GM21381 (cell line): Measurements from ENCODE around the gene METRNL.
"Not testable (repeated sequence)": the region's sequence is repeated elsewhere in the genome, so short reads cannot be mapped to it uniquely, and the experiment has no call there.

Experiments
- ATAC-seq: cut with Tn5 transposase; IDR thresholded peaks from one replicate; pipeline ENCODE4 v1.9.1; 2021; ENCODE audit warnings: mild to moderate bottlenecking, moderate library complexity; ENCODE audit not compliant: unreplicated experiment

The METRNL gene

DNA sequence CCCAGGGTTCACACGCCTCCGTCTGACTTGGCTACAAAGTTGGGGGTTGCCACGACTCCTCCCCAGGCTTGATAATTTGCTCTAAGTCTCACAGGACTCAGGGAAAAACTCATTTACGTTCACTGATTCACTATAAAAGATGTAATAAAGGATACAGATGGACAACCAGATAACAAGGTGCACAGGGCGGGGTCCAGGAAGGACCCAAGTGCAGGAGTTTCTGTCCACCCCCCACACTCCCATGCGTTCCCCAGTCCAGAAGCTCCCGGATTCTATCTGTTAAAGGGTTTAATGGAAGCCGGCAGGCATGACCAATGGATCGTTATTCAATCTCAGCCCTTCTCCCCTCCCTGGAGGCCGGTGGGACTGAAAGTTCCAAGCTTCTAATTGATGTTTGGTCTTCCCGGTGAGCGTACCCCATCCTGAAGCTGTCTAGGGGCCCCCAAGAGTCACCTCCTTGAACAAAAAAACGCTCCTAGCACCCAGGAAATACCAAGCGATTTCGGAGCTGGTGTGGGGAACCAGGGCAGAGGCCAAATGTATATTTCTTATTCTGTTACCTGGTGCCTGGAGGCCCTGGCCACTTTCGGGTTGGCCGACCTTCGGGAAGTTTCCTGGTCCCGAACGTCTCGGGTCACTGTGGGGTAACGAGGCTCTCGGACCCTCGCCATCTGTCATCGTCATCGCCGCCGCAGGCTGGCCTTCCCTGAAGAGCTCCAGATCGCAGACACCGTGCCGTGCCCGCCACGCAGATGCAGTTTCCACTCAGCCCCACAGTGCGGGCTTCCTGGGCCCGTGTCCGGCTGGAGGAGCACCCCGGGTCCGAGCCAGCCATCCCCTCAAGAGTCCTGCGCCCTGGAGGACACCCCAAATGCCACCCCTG lies 13.5 kb upstream of the METRNL start:
- no peak for ATAC-seq

DNA sequence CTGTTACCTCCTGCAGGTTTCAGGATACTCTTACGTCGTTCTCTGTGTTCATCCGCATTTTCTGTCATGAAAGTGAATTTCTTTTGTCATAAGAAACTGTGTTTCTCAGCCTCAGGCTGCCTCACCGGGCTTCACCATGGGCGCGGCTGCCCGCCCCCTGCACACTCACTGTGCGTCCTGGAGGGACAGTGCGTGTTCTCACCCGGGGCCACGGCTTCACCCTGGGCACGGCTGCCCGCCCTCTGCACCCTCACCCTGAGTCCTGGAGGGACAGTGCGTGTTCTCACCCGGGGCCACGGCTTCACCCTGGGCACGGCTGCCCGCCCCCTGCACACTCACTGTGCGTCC lies 12.9 kb upstream of the METRNL start:
- not testable (repeated sequence) for ATAC-seq

DNA sequence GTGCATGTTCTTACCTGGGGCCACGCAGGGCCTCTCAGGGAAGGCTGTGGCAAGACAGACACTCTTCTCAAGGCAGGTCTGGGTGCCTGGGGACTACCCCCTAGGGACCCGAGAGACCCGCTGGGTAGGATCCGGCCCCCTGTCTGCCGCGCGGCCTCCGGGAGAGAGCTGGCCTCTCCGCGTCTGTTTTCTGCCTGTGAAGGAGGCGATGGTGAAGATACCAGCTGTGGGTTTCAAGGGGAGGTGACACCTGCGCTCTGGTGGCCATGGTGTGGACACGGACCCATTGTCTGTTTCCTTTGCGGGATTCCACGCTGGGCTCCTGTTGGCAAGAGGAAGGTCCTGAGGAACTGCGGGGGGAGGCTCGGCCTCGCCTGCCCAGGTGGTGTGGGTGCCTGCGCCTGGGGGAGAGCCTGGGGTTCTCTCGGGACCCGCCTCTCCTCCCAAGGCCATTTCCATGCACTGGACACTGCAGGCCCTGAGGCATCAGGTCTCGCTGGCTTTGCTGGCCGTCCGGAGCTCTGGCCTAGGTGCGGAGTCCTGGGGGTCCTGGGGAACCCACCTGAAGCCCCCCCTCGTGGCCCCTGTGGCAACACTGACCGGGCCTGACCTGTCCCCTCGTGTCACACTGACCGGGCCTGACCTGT lies 12.2 kb upstream of the METRNL start:
- no peak for ATAC-seq

DNA sequence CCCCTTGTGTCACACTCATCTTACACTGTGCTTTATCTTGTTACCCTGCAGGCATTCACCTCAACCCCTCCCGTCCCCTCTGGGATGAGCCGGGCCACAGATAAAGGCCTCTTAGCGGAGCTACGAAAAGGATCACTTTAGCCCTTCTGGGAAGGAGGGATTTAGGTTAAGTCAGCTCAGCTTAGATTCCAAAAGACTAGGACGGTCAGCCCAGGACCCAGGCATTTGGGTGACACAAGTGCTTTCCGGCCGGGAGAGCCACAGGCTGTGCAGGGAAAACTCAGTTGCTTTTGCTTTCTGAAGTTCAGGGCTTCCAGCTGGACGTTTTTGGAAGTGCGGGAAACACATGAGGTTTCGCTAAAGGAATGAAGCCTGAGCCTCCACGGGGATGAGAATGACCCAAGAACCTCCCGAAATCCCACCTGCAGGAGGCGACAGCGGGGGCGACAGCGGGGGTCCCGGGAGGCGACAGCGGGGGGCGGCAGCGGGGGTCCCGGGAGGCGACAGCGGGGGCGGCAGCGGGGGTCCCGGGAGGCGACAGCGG lies 11.6 kb upstream of the METRNL start:
- no peak for ATAC-seq

DNA sequence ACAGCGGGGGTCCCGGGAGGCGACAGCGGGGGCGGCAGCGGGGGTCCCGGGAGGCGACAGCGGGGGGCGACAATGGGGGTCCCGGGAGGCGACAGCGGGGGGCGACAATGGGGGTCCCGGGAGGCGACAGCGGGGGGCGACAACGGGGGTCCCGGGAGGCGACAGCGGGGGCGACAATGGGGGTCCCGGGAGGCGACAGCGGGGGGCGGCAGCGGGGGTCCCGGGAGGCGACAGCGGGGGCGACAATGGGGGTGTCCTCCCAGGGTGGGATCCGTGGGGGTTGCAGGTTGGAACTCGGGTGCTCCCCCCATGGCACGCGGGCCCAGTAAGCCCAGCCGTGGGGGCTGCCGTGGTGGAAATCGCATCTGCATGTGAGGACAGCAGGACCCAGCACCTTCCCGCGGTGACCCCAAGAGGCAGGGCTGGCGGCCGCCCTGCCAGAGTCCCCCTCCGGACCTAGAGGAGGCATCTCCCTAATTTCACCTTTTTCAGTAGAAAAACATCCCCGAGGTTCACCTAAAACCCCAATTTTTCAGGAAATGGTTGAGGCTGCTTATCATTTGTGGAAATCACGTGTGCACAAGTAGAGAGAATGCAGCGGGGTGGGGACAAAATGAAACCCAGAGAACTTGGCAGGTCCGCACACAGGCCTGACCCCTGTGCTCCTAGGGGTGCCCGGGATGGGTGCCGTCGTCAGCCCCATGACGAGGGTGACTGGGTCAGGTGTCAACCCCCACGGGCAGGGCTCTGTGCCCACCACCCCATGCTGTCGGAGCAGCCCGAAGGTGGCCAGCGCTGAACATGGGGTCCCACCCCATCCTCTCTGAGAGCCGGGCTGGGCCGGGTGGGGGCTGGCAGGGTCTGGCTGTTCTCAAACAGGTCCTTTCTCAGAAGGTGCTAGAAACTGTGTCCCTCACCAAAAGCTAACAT lies 10.5 kb upstream of the METRNL start:
- ATAC-seq: no peak

DNA sequence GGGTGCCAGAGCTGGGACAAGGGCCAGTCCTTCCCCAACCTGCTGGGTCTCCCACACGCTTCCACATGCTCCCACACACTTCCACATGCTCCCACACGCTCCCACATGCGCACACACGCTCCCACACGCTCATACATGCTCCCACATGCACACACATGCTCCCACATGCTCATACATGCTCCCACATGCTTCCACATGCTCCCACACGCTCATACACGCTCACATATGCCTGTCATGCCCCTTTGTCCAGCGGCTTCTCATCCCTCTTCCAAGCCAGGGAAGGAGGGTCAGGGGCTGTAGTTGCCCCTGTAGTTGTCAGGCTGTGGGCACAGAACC lies 9.9 kb upstream of the METRNL start:
- ATAC-seq: no peak

DNA sequence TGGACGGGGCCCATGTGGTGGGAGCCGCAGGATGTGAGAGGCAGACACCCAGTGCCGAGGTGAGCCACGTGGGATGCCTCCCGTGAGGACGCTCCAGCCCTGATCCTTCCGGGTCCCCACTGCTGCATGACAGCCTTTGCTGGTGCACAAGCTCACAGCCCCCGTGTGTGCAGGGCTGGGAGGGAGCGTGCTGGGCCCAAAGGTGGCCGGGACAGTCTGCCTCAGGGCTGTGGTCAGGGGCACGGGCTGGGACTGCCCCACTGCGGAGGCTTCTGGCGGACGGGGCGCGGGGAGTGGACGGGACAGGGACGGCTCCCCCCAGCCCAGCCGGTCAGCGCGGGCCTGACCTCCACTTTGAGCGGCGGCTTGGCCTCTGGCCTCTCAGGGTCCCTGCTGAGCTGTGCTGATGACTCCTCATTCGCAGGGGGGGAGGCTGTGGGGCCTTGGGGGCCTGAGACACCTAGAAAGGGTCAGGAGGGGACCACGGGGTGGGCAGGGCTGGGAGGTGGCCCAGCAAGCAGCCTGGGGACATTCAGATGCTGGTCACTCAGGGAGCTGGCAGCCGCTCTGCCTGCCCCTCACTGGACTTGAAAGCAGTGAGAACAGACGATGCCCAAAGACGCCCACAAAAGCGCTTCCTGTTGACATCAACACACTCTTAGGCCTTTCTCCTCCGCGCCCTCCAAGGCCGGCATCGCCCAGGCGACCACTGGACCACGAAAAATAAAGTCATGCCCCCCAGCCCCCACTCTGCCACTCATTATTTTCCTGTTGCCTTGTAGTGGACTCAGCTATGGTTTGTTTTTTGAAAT lies 9.3 kb upstream of the METRNL start:
- no peak for ATAC-seq

DNA sequence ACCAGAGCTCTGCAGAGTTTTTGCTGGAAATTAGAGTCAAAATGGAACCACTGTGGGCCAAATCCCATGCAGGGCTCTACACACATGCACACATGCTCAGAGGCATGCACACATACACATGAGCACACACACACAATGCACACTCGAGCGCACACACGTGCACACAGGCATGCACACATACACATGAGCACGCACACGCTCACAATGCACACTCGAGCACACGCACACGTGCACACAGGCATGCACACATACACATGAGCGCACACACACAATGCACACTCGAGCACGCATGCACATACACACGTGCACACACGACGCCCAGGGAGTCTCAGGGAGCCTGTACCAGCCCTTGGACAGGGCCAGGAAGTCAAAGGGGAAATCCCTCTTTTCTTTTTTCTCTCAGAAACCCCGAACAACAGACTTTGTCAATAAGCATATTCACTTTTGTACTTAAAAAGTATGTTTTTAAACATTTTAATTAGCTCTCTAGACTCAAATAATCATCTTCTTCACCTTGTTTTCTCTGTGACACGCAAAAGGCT lies 8.5 kb upstream of the METRNL start:
- ATAC-seq: no peak

DNA sequence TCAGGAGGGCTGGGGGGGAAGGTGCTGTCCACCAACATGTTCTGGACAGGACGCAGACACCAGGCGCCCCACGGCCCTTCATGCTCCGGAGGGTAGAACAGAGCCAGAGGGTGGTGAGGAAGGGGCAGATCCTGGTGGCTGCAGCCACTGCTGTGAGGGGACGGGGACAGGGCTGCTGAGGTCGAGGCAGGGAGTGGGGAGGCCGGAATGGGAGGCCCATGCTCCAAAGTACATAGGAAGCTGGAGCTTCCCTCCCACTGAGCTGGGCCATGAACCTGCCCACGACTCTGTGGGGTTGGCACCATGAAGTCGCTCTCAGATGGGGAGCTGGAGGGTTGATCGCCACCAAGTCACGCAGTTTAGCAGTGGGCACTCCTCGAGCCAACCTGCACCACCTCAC lies 8.0 kb upstream of the METRNL start:
- ATAC-seq: no peak

DNA sequence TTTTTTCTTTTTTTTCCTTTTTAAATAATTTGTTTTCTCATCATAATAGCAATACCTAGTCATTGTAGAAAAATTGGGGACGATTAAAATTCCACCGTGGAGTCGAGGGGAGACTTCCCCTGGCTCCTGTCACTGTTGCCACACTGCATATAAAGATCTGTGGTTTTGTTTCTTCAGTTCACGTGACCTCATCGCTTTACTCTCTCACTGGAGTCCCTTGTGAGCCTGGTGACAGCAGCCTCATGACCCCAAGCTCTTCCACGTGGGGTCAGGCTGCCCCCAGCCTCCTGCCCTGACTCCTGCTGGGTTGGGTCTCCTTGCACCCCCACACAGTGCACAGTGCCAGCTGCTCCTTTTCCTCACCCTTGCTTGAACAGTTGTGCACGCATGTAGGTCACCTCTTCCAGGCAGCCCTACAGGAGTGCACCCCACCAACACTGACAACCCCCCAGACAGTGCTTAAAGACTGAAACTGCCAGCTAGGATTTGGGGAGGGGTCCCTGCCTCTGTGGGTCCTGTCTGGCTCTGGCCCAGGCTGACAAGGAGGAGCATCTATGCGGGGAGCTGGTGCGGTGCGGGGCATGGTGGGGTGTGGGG lies 7.3 kb upstream of the METRNL start:
- ATAC-seq: no peak

DNA sequence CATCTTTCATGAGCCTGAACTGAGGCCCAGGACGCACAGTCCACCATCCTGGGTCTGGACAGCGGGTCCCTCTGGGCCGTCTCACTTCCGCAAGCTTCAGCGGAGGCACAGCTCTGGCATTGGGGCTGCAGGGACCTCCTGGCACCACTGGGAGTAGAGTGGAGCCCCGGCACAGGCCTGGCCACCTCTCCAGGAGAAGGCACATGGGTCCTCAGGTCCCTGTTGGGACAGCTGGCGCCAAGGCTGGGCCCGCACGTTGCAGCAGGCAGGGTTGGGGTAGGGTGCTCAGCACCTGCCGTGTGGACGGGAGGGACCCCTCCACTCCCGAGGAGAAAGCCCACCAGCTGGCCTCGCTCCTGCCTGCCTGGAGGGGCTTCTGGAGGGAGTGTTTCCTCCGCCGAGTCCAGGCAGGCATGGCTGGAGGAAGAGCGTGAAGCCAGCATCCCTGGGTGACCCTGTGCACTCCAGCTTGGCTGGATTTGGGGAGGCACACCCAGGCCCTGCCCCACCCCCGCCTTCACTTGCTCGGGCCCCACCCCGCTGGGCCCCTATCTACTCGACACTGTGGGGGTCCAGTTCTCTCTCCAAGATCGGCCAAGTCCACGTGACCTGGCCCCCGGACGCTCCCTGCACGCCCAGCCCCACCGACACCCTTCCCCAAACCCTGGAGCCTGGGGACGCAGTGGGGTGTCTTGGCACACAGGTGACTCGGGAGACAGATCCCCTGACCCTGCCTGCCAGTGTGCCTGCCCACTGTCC lies 6.6 kb upstream of the METRNL start:
- ATAC-seq: no peak

DNA sequence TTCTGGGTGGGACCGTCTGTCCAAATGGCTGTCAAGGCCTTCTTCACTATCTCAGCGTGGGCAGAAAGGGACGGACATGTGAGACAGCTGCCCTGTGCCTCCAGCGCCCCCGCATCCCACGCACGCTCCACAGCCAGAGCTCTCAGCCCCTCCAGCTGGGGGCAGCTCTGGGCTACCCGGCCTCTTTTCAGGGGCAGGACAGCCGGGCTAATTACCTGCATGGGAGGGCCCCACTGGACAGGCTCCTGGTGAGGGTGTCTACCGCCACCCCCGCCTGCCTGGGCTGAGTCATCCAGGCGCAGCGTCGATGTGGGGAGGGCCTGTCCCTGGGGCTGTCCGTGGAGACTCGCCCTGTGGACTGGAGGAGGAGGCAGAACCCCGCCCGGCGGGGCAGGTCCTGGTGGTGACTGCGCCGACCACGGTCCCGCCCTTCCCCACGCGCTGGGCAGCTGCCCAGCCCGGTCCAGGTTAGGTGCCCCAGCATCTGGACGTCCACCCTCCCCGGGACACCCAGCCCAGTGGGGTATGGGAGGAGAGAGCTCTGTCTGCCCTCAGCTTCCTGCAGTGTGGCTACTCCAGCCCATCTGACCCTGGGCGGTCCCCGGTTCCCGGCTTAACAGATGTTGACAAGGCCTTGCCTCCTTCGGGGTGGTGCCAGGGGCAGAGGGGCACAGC lies 5.9 kb upstream of the METRNL start:
- no peak for ATAC-seq

DNA sequence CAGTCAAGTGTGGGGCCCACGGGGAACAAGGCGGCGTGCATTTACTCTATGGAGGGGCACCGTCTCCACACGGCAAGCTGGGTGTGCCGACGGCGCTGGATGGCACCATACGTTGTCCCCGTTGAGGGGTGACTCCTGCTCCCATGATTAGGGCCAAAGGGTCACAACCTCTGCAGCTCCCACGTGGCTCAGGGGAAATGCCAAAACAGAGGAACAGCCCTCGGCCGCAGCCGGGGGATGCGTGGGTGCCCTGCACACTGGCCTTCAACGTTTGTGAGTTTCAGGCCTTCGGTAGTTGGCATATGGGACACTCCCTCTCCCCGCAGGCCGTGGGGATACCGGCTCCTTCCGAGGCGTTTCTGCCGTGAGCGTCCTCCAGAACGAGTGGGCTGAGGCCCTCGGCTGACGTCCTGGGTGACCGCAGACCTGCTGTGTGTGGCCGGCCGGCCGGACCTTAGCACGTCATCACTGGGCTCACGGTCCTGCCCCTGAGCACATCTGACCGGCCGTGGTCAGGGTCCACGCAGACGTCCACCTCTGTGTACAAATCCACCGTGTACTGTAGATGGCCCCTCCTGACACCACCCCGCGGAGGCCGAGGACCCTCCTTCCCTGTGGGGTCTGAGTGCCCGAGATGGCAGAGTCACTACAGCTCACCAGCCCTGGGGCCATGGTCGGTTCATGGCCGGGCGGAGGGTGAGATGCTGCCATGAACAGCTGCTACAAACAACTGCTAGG lies 4.8 kb upstream of the METRNL start:
- no peak for ATAC-seq

DNA sequence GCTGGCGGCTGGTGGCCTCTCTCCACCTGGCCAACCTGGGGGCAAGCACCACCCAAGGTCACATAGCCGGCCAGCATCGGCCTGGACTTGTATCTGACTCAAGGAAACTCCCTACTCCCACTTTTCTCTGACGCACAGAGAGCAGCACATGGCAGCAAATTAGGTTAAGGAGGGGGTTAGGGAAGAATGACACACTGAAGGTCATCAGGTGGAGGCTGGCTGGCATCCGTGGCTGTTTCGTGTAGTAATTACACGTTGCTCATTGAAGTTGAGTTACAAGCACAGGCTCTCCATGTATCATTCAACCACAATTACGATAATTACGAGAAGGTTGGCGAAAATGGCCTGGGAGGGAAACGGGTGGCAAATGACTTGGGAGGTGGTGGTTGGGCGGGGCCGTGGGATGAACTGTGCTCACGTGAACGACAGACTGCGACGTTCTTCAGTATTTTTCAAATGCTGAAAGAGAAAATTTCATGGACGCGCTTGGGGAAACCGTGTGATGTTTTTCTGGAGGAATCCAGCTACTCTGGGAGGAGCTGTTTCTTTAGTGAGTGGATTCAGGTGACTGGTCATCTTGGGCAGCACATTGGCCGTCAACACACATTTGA lies 4.0 kb upstream of the METRNL start:
- ATAC-seq: no peak

DNA sequence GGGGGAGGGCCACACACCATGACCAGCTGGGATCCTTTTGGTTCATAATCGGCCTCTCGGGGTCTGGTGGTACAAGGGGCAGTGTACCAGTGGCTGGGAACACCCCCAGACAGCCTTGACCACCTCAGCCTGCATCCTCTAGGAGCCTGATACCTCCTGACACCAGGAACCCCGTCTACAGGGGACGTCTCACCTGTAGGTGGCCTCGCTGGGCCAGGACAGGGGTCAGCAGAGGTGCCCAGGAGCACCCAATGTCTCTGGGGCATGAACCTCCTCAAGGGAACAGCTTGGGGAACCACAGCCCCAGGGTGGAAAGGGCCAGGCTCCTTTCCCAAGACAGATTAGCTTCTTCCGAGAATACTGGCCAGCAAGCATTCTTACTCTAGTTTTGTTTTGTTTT lies 2.5 kb upstream of the METRNL start:
- ATAC-seq: no peak

DNA sequence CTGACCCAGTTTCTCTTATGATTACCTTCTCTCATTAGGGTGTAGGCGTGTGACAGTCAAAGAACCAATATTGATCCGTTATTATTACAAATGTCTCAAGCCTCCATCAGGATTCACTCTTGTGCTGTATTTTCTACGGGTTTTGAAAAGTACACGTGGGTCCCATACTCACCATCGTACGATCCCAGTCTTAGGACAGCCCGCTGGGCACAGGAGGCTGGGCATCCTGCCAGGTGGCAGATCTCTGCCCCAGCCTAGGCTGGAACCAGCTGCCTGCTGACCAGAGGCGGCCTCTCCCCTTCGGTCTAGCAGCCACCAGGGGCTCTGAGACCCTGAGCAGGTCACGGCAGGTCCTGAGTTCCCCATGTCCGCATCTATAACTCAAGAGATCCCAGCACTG lies 2.0 kb upstream of the METRNL start:
- ATAC-seq: no peak

DNA sequence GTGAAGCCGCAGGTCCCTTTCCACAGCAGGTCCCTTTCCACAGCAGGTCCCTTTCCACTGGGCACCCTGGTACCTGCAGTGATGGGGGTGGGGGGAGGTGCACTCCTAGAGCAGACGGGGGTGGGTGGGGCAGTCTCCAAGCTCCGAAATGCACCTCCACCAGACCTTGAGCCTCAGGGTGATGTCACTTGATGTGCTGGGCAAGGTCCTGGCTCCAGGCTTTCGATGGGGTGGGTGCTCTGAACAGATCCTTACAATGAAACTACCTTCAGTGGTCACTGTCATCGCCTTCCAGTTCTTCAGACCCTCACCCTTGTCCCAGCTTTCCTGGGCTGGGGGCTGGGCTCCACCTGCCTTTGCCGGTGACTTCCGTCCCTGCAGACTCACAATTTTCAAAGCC lies 1.5 kb upstream of the METRNL start:
- ATAC-seq: no peak
